Liver (tissue), 9 donors: ENCODE data around the gene NDUFA11. TPM values are rescaled to one million over a fixed set of nuclear protein-coding genes. Genes with fewer than 3 reads are reported as not detected.

ENCODE experiments used
- DNase-seq: peaks from one replicate; pipeline ENCODE4 v3.0.0-alpha.2; 2017; ENCODE audit warnings: low spot score
- H3K27ac ChIP-seq, 2 donors: one replicate each; pipeline ENCODE4 v1.7.0; 2013; ENCODE audit warnings: inconsistent platforms in 2 of 2, low read length in 2 of 2, control low read depth in 1 of 2, low read depth in 1 of 2, mild to moderate bottlenecking in 1 of 2
- H3K27me3 ChIP-seq, 4 donors: one replicate each; pipeline versions ENCODE4 v1.6.1 to v1.7.0; 2013; ENCODE audit warnings: low read length in 3 of 4, inconsistent platforms in 1 of 4, mild to moderate bottlenecking in 1 of 4, moderate library complexity in 1 of 4; ENCODE audit not compliant: control insufficient read depth in 4 of 4, insufficient read depth in 4 of 4
- H3K36me3 ChIP-seq, 4 donors: one replicate each; pipeline versions ENCODE4 v1.6.1 to v1.7.0; 2013; ENCODE audit warnings: low read length in 3 of 4, mild to moderate bottlenecking in 3 of 4, low read depth in 1 of 4, moderate library complexity in 1 of 4; ENCODE audit not compliant: control insufficient read depth in 4 of 4, insufficient read depth in 3 of 4
- H3K4me1 ChIP-seq, 4 donors: one replicate each; pipeline versions ENCODE4 v1.6.1 to v1.7.0; 2013; ENCODE audit warnings: low read length in 3 of 4, mild to moderate bottlenecking in 3 of 4, moderate library complexity in 1 of 4; ENCODE audit not compliant: control insufficient read depth in 4 of 4, insufficient read depth in 4 of 4
- H3K4me3 ChIP-seq, 3 donors: one replicate each; pipeline versions ENCODE4 v1.6.1 to v1.7.0; 2013; ENCODE audit warnings: low read length in 3 of 3, control low read depth in 1 of 3, low read depth in 1 of 3, mild to moderate bottlenecking in 1 of 3
- H3K9ac ChIP-seq, 2 donors: one replicate each; pipeline ENCODE4 v1.7.0; 2013; ENCODE audit warnings: low read length in 2 of 2, mild to moderate bottlenecking in 2 of 2, moderate library complexity in 2 of 2, control low read depth in 1 of 2, low read depth in 1 of 2
- H3K9me3 ChIP-seq, 4 donors: one replicate each; pipeline versions ENCODE4 v1.6.1 to v1.7.0; 2013; ENCODE audit warnings: low read length in 3 of 4; ENCODE audit not compliant: control insufficient read depth in 4 of 4
- CTCF ChIP-seq: fragments of 150-350 bp; IDR thresholded peaks from 2 replicates; pipeline ENCODE4 v1.5.1; 2017; ENCODE audit warnings: improper control_type of control experiment, low read depth, low read length; ENCODE audit not compliant: missing input control
- EGR1 ChIP-seq, 2 donors: IDR thresholded peaks; 2 replicates each; pipeline ENCODE4 v1.6.1; 2016 to 2018; ENCODE audit warnings: antibody characterized with exemption in 2 of 2, low read depth in 2 of 2
- FOXA1 ChIP-seq: IDR thresholded peaks from 2 replicates; pipeline ENCODE4 v1.6.1; 2016; ENCODE audit warnings: antibody characterized with exemption
- FOXA2 ChIP-seq: IDR thresholded peaks from 2 replicates; pipeline ENCODE4 v1.6.1; 2016; ENCODE audit warnings: antibody characterized with exemption
- GABPA ChIP-seq, 2 donors: IDR thresholded peaks in 1 of 2; conservative IDR thresholded peaks in 1 of 2; 2 replicates each; pipeline ENCODE4 v1.6.1; 2016; ENCODE audit warnings: antibody characterized with exemption in 2 of 2, mild to moderate bottlenecking in 1 of 2, moderate library complexity in 1 of 2
- HNF4A ChIP-seq, 2 donors: conservative IDR thresholded peaks; 2 replicates each; pipeline ENCODE4 v1.6.1; 2016; ENCODE audit warnings: antibody characterized with exemption in 2 of 2, mild to moderate bottlenecking in 2 of 2
- HNF4G ChIP-seq: IDR thresholded peaks from 2 replicates; pipeline ENCODE4 v1.6.1; 2016; ENCODE audit warnings: antibody characterized with exemption
- JUND ChIP-seq, 2 donors: IDR thresholded peaks; 2 replicates each; pipeline ENCODE4 v1.6.1; 2016; ENCODE audit warnings: antibody characterized with exemption in 2 of 2
- MAX ChIP-seq: IDR thresholded peaks from 2 replicates; pipeline ENCODE4 v1.6.1; 2016; ENCODE audit warnings: antibody characterized with exemption
- NR2F2 ChIP-seq: IDR thresholded peaks from 2 replicates; pipeline ENCODE4 v1.6.1; 2016; ENCODE audit warnings: antibody characterized with exemption
- RAD21 ChIP-seq, 2 donors: IDR thresholded peaks; 2 replicates each; pipeline ENCODE4 v1.6.1; 2016; ENCODE audit warnings: antibody characterized with exemption in 2 of 2, mild to moderate bottlenecking in 2 of 2
- REST ChIP-seq: IDR thresholded peaks from 2 replicates; pipeline ENCODE4 v1.6.1; 2016; ENCODE audit warnings: antibody characterized with exemption, mild to moderate bottlenecking
- RXRA ChIP-seq, 2 donors: IDR thresholded peaks; 2 replicates each; pipeline ENCODE4 v1.6.1; 2017 to 2018; ENCODE audit warnings: antibody characterized with exemption in 2 of 2, mild to moderate bottlenecking in 1 of 2
- SP1 ChIP-seq: IDR thresholded peaks from 2 replicates; pipeline ENCODE4 v1.6.1; 2018; ENCODE audit warnings: antibody characterized with exemption, mild to moderate bottlenecking
- TAF1 ChIP-seq: conservative IDR thresholded peaks from 2 replicates; pipeline ENCODE4 v1.6.1; 2016; ENCODE audit warnings: antibody characterized with exemption, mild to moderate bottlenecking
- ZBTB33 ChIP-seq: IDR thresholded peaks from 2 replicates; pipeline ENCODE4 v1.6.1; 2016; ENCODE audit warnings: antibody characterized with exemption
- WGBS: extraction: QIAGEN DNeasy Blood & Tissue Kit; methylation state at CpG from one replicate; pipeline ENCODE4 v1.1.7; 2013; 5-methylcytosine and 5-hydroxymethylcytosine counted together
- polyA plus RNA-seq, 2 donors: library from polyadenylated mRNA; stranded (reverse) in 1 of 2; unstranded in 1 of 2; fragments of 200-250 nt in 1 of 2; fragments of >200 nt in 1 of 2; fragmentation: Nextera tagmentation in 1 of 2; extraction: Ambion mirVana in 1 of 2; gene quantifications; one replicate each; pipeline versions ENCODE4 v1.2.1 to v1.2.3, GENCODE V29; 2013 to 2015
- total RNA-seq, 2 donors: library from RNA; depleted of rRNA; stranded (reverse); fragments of >200 nt; gene quantifications; one replicate each; pipeline ENCODE4 v1.2.3, GENCODE V29; 2014
- donor health status: healthy.
- donor health status: healthy.
- donor health status: healthy.
- donor health status: healthy.
- donor health status: healthy.

The NDUFA11 gene
- total and polyA plus RNA-seq, 4 donors = 127 to 394 (median 226) TPM

- WGBS = 85% methylated on average over 28 of the region's 28 CpGs
- H3K9me3 ChIP-seq = no peaks in the 10 kb centered on the region
- no peak for DNase-seq
- no peak overlapping the region for H3K4me3 ChIP-seq
- TF ChIP-seq FOXA2 = no peak
- TF ChIP-seq TAF1 = no peak
- TF ChIP-seq HNF4G = no peak
- no peak for TF ChIP-seq NR2F2
- no peak for TF ChIP-seq MAX
- no peak for TF ChIP-seq SP1
- TF ChIP-seq HNF4A (conservative IDR thresholded peaks at IDR 0.05) = no peak
- no peak for TF ChIP-seq ZBTB33
- TF ChIP-seq CTCF = no peak
- no peak for TF ChIP-seq FOXA1
- no peak for TF ChIP-seq EGR1 (IDR thresholded peaks at IDR 0.05; ENCODE audit: low read depth in 2 of 2)
- no peak for TF ChIP-seq RAD21 (IDR thresholded peaks at IDR 0.05)
- TF ChIP-seq GABPA (IDR thresholded peaks at IDR 0.05 in 1 of 2, conservative IDR thresholded peaks at IDR 0.05 in 1 of 2) = no peak
- no peak for TF ChIP-seq RXRA (IDR thresholded peaks at IDR 0.05)
- TF ChIP-seq REST = no peak
- no peak for TF ChIP-seq JUND (IDR thresholded peaks at IDR 0.05)
- H3K27ac ChIP-seq = no peak overlapping the region
- H3K9ac ChIP-seq = no peak overlapping the region
- H3K4me1 ChIP-seq = peaks cover 0 to 11% (median 3%) of the 10 kb centered on the region in 4 donors
- peaks cover 6 to 22% (median 9%) of the 10 kb centered on the region in 4 donors for H3K36me3 ChIP-seq
- no peaks in the 10 kb centered on the region for H3K27me3 ChIP-seq
Measured at GRCh38 chr19:5894704-5895349, 8.8 kb downstream of the NDUFA11 start.
